Gastrocnemius medialis (tissue), 4 donors: ENCODE data around the gene ARSB.

Source experiments
- POLR2A ChIP-seq, 2 donors: fragments of 450-650 bp; IDR thresholded peaks; one replicate each; pipeline ENCODE4 v1.6.1; 2017; ENCODE audit warnings: antibody characterized with exemption in 2 of 2, mild to moderate bottlenecking in 2 of 2, moderate library complexity in 2 of 2
- TF ChIP-seq, protein P1 (sequence below), 5 experiments: fragments of 450-650 bp in 3 of 5; fragments of 200-600 bp in 2 of 5; sonication (generic) in 2 of 5; IDR thresholded peaks in 4 of 5; conservative IDR thresholded peaks in 1 of 5; 1 replicate in 4 of 5; 2 replicates in 1 of 5; pipeline ENCODE4 v1.5.1; 2016 to 2019; ENCODE audit warnings: antibody characterized with exemption in 5 of 5, mild to moderate bottlenecking in 3 of 5, moderate library complexity in 3 of 5

GRCh38 chr5:79007872-79008271 lies 22.8 kb upstream of the ARSB start:
- no peak for TF ChIP-seq POLR2A (IDR thresholded peaks at IDR 0.05)
- TF ChIP-seq, protein P1, sequence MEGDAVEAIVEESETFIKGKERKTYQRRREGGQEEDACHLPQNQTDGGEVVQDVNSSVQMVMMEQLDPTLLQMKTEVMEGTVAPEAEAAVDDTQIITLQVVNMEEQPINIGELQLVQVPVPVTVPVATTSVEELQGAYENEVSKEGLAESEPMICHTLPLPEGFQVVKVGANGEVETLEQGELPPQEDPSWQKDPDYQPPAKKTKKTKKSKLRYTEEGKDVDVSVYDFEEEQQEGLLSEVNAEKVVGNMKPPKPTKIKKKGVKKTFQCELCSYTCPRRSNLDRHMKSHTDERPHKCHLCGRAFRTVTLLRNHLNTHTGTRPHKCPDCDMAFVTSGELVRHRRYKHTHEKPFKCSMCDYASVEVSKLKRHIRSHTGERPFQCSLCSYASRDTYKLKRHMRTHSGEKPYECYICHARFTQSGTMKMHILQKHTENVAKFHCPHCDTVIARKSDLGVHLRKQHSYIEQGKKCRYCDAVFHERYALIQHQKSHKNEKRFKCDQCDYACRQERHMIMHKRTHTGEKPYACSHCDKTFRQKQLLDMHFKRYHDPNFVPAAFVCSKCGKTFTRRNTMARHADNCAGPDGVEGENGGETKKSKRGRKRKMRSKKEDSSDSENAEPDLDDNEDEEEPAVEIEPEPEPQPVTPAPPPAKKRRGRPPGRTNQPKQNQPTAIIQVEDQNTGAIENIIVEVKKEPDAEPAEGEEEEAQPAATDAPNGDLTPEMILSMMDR (IDR thresholded peaks at IDR 0.05 in 4 of 5, conservative IDR thresholded peaks at IDR 0.05 in 1 of 5) = no peak
